GM19463 (cell line): ENCODE data around the gene CCNY.
"Not testable (repeated sequence)": the region's sequence is repeated elsewhere in the genome, so short reads cannot be mapped to it uniquely, and the experiment has no call there.

ENCODE experiments used
- ATAC-seq: cut with Tn5 transposase; IDR thresholded peaks from one replicate; pipeline ENCODE4 v1.9.1; 2021; ENCODE audit warnings: mild to moderate bottlenecking, moderate library complexity; ENCODE audit not compliant: unreplicated experiment

Gene CCNY

GRCh38 chr10:35507519-35508109 is 171.3 kb downstream of the CCNY start:
- ATAC-seq = no peak

- ATAC-seq = no peak
Measured at GRCh38 chr10:35508647-35509046, 172.3 kb downstream of the CCNY start.

DNA sequence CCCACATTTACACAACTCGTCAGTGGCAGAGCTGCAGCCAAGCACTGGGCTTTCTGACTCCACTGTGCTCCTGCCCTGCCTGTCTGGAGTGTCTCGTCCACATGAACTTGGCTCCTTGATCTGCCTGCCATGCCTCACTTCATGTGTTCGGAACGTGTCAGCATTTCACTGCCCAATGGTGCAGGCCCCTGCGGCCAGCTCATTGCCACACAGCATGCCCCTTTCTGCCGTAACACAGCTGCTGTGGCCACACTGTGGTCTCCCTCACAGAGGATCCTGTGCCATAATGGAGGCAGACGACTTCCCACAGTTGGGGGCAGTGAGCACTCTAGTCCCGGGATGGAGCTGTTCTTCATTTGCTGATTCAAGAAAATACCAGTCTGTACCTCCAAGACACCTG is 174.6 kb downstream of the CCNY start:
- ATAC-seq = no peak

- no peak for ATAC-seq
Measured at GRCh38 chr10:35511647-35512046, 175.3 kb downstream of the CCNY start.

DNA sequence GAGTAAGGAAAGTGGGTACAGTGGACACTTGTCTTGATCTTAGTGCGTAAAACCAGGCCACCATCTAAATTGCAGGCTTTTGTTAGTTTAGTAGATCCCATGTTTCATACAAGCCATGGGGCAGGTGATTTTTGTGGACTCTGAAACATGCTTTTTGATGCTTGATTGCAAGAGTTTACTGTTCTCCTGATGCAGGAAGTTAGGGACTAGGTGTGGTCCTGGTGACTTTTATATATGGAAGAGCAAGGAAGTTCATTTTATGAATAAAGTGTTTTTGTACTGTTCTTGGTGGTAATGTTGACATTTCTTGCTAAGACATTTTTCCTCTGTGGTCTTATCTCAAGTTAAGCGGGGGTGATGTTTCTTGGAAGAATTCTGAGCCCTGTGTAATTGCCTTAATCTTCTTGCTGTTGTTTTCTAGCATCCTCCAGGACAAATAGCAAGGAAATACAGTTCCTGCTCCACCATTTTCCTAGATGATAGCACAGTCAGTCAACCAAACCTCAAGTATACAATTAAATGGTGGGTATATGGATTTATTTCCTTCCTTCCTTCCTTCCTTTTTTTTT is 179.9 kb downstream of the CCNY start:
- ATAC-seq = no peak

GRCh38 chr10:35517431-35518181 is 181.3 kb downstream of the CCNY start:
- ATAC-seq = no peak

DNA sequence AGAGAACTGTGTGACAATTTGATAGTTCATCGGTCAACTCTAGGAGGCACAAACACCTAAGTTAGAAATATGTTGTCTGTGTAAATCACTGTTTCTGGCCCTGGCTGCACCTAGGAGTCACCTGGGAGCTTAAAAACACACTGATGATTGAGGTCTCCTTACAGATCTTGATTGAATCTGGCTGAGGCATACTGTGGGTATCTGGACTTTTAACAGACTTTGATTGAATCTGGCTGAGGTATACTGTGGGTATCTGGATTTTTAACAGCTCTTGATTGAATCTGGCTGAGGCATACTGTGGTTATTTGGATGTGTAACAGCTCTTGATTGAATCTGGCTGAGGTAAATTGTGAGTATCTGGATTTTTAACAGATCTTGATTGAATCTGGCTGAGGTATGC is 181.9 kb downstream of the CCNY start:
- ATAC-seq = not testable (repeated sequence)

DNA sequence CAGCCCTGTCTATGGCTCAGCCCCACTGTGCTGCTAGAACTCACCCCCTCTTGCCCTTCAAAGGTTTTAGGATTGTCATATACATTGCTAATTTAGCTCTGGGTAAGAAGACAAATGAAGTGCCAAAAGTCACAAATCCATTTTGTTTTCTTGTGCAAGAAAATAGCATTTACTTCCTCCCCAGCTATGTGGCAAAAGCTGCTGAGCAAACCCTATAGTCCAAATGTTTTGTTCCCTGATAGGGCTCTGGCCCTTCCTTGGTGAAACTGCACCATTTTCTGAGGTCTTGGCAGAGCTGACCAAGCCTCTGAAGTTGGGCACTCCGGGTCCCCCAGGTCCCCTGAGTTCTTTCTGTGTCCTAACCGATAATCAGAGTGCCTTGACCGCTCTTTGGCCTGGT is 184.7 kb downstream of the CCNY start:
- no peak for ATAC-seq

DNA sequence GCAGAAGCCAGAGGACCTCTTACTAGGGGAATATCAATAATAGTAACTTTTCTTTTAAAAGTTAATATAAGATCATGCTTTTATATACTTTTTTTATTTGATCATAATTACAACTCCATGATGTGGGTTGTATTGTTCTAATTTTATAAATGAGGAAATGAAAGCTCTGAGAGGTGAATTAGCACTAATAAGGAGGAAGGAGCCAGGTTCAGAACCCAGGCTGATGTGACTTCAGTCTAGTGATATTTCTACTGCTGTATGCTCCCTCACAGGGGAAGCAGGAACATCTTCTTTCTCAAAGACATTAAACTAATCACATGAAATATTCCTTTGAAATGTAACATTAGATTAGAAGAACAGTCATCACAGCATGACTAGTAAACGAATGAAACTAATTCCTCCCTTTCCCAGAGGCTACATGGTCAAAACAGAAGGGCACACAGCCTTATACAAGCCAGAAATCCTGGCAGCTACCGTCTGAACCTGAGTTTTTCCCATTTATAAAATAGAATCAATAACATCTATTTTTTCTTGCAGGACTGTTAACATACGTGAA is 187.4 kb downstream of the CCNY start:
- ATAC-seq = peak; percentile 63

GRCh38 chr10:35526746-35527145 is 190.4 kb downstream of the CCNY start:
- no peak for ATAC-seq

- ATAC-seq = no peak
Measured at GRCh38 chr10:35532141-35532540, 195.8 kb downstream of the CCNY start.

DNA sequence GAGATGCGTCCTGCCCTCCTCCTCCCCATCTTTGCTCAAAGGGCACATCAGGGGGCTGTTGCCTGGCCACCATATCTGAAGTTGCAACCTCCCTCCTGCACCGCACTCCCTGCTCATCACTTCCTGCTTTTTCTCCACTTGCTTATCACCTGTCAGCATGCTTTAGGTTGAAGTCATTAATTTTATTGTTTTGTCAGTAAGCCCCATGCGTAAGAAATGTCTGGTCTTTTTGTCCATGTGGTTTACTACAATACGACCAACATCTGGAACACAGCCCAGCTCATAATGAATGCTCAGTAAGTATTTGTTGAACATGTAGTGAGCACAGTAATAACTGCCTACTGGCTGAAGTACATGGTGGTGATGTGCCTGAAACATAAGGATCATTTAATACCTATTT is 197.3 kb downstream of the CCNY start:
- ATAC-seq = no peak

DNA sequence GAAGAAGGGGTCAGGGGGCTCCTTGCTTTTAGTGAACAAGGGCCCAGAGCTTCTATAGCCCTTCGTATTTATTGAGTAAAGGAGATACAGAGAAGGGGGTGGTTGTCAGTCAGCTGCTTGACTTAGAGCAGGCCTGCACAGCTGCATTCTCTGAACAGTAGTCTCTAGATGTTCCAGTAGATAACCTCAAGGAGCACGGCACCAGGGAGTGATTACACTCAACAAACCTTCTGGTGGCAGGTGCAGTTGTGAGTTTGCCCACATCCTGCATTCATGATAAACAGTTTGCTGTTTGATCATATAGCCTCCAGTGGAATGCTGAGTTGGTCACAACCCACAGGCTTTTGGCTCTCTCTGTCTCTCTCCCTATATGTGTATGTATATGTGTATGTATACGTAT is 198.8 kb downstream of the CCNY start:
- no peak for ATAC-seq

DNA sequence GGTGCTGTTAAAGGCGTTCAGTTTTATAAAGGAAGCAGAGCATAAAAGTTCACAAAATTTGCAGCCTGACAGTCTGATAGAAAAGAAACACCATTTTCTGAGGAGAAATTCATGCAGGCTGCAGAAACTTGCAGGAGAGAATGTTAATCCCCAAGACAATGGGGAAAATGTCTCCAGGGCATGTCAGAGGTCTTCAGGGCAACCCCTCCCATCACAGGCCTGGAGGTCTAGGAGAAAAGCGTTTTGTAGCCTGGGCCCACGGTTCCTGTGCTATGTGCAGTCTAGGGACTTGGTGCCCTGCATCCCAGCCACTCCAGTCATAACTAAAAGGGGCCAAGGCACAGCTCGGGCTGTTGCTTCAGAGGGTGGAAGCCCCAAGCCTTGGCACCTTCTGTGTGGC is 200.5 kb downstream of the CCNY start:
- no peak for ATAC-seq

- not testable (repeated sequence) for ATAC-seq
Measured at GRCh38 chr10:35537925-35538324, 201.6 kb downstream of the CCNY start.

- no peak for ATAC-seq
Measured at GRCh38 chr10:35540296-35541164, 204.2 kb downstream of the CCNY start.

- ATAC-seq = no peak
Measured at GRCh38 chr10:35541720-35542119, 205.4 kb downstream of the CCNY start.

DNA sequence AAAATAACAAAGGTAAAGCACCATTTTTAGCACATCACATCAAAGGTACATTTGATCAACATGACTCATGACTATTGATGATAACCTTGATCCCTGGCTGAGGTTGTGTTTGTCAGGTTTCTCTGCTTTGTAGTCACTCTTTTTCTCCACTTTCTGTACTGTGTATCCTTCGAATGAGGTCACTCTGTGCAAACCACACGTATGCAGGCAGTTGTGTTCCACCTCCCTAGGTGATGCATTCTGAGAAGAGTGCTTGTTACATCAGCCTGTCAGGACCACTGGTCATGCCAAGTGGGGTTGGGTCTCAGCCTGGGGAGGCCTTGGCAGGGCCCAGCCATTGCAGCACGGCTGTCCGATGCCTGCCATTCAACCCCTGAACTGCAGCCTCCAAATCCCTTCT is 206.0 kb downstream of the CCNY start:
- ATAC-seq = no peak

GRCh38 chr10:35545079-35545657 is 208.9 kb downstream of the CCNY start:
- no peak for ATAC-seq

DNA sequence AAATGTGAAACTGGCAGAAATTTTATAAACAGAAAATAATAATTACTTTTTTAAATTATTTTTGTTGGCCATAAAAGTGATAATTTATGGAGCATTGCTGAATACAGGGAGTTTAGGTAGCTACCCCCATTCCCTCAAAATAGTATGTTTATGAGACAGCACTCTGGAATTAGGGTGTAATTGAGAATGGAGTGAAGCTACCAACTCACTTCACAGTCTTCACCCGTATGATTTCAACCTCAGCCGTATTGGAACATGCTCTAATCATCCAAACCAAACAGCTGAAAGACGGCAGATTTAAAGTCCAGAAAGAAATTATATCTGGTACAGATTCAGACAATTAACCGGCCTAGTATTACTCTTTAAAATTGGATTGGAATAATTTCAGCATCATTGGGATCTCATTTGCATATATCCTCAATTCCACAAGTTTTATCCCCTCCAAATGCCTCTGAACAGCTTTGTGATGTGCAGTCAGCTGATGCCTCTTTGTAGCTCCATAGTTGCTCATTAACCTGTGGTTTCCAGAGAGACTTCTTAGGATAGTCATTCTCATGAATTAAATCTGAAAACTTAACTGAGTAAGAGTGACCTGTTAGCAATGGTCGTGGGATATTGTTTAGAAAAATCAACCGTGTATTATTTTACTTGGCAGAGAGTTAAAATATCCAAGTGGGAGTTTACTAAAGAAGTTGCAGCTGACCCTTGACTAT is 209.7 kb downstream of the CCNY start:
- no peak for ATAC-seq
